CD14-positive monocyte (primary cell): ENCODE results near the gene DNAH3. TPM values are rescaled to one million over a fixed set of nuclear protein-coding genes. Genes with fewer than 3 reads are reported as not detected.

Source experiments
- DNase-seq, 3 donors: peaks; one replicate each; pipeline ENCODE4 v3.0.0-alpha.2; 2011 to 2022
- H2AFZ ChIP-seq: 2 replicates; pipeline ENCODE4 v1.6.0; 2012; ENCODE audit warnings: mild to moderate bottlenecking, low read depth, low read length, inconsistent platforms; ENCODE audit not compliant: insufficient read depth, poor library complexity, severe bottlenecking
- H3K27ac ChIP-seq, 2 donors: 1 replicate in 1 of 2; 2 replicates in 1 of 2; pipeline ENCODE4 v1.5.1; 2012 to 2013; ENCODE audit warnings: low read length in 2 of 2, control low read depth in 1 of 2, inconsistent platforms in 1 of 2, low read depth in 1 of 2, mild to moderate bottlenecking in 1 of 2
- H3K27me3 ChIP-seq, 2 donors: one replicate each; pipeline versions ENCODE4 v1.6.0 to v1.6.1; 2011 to 2013; ENCODE audit warnings: low read length in 2 of 2; ENCODE audit not compliant: control insufficient read depth in 2 of 2, insufficient read depth in 2 of 2
- H3K36me3 ChIP-seq, 2 donors: replicated peaks in 1 of 2; 1 replicate in 1 of 2; 2 replicates in 1 of 2; pipeline versions ENCODE4 v1.5.1 to v1.6.1; 2012 to 2013; ENCODE audit warnings: low read length in 2 of 2, control low read depth in 1 of 2, inconsistent platforms in 1 of 2, mild to moderate bottlenecking in 1 of 2; ENCODE audit not compliant: insufficient read depth in 2 of 2, control insufficient read depth in 1 of 2
- H3K4me1 ChIP-seq, 2 donors: 1 replicate in 1 of 2; 2 replicates in 1 of 2; pipeline versions ENCODE4 v1.5.1 to v1.6.1; 2012 to 2013; ENCODE audit warnings: low read length in 2 of 2, control low read depth in 1 of 2, inconsistent platforms in 1 of 2, mild to moderate bottlenecking in 1 of 2, moderate library complexity in 1 of 2; ENCODE audit not compliant: insufficient read depth in 2 of 2, control insufficient read depth in 1 of 2
- H3K4me2 ChIP-seq: replicated peaks from 2 replicates; pipeline ENCODE3; 2012; ENCODE audit warnings: low read length, moderate library complexity, mild to moderate bottlenecking; ENCODE audit not compliant: poor library complexity, severe bottlenecking; ENCODE audit errors: extremely low read depth
- H3K4me3 ChIP-seq, 3 experiments: fragments of 200-600 bp in 1 of 3; sonication (generic) in 1 of 3; replicated peaks in 1 of 3; 1 replicate in 2 of 3; 2 replicates in 1 of 3; pipeline ENCODE4 v1.5.1; 2011 to 2013; ENCODE audit warnings: low read length in 3 of 3, mild to moderate bottlenecking in 3 of 3, control low read depth in 2 of 3, low read depth in 2 of 3, inconsistent platforms in 1 of 3, moderate library complexity in 1 of 3
- H3K79me2 ChIP-seq: 2 replicates; pipeline ENCODE4 v1.6.0; 2012; ENCODE audit warnings: mild to moderate bottlenecking, control low read depth, inconsistent platforms, low read length, moderate library complexity; ENCODE audit not compliant: insufficient read depth
- H3K9ac ChIP-seq: 2 replicates; pipeline ENCODE4 v1.6.0; 2017; ENCODE audit warnings: low read length, mild to moderate bottlenecking; ENCODE audit not compliant: insufficient read depth, poor library complexity, severe bottlenecking
- H3K9me3 ChIP-seq, 2 donors: replicated peaks in 1 of 2; 1 replicate in 1 of 2; 2 replicates in 1 of 2; pipeline versions ENCODE4 v1.5.1 to v1.6.1; 2012 to 2013; ENCODE audit warnings: low read length in 2 of 2, control low read depth in 1 of 2; ENCODE audit not compliant: control insufficient read depth in 1 of 2, insufficient read depth in 1 of 2
- H4K20me1 ChIP-seq: 2 replicates; pipeline ENCODE4 v1.6.0; 2012; ENCODE audit warnings: mild to moderate bottlenecking, low read length, control low read depth, moderate library complexity; ENCODE audit not compliant: insufficient read depth
- H3K27ac Mint-ChIP-seq, 7 donors: one replicate each; pipeline ENCODE4 v1.8.0; 2020; ENCODE audit warnings: mild to moderate bottlenecking in 7 of 7, mixed read lengths in 7 of 7, moderate library complexity in 6 of 7, inconsistent platforms in 2 of 7
- H3K27me3 Mint-ChIP-seq, 3 donors: one replicate each; pipeline ENCODE4 v1.8.0; 2021 to 2022; ENCODE audit warnings: low read depth in 3 of 3, mild to moderate bottlenecking in 3 of 3, mixed read lengths in 3 of 3, moderate library complexity in 3 of 3, inconsistent platforms in 1 of 3
- H3K36me3 Mint-ChIP-seq, 2 donors: one replicate each; pipeline ENCODE4 v1.8.0; 2020; ENCODE audit warnings: mixed read lengths in 2 of 2, inconsistent platforms in 1 of 2, mild to moderate bottlenecking in 1 of 2
- H3K4me1 Mint-ChIP-seq: one replicate; pipeline ENCODE4 v1.8.0; 2020; ENCODE audit warnings: mild to moderate bottlenecking, mixed read lengths
- H3K4me3 Mint-ChIP-seq, 2 donors: one replicate each; pipeline ENCODE4 v1.8.0; 2020; ENCODE audit warnings: mild to moderate bottlenecking in 2 of 2, mixed read lengths in 2 of 2, moderate library complexity in 1 of 2
- H3K9me3 Mint-ChIP-seq, 7 donors: one replicate each; pipeline ENCODE4 v1.8.0; 2020 to 2022; ENCODE audit warnings: mixed read lengths in 7 of 7, mild to moderate bottlenecking in 6 of 7, moderate library complexity in 6 of 7, inconsistent platforms in 2 of 7
- CTCF ChIP-seq: fragments of 200-600 bp; IDR thresholded peaks from one replicate; pipeline ENCODE4 v1.8.0; 2022; ENCODE audit warnings: antibody characterized with exemption, mild to moderate bottlenecking
- WGBS: methylation state at CpG from one replicate; pipeline ENCODE4 v1.1.5; 2013; ENCODE audit warnings: missing lambda C conversion rate; ENCODE audit not compliant: insufficient coverage; 5-methylcytosine and 5-hydroxymethylcytosine counted together
- intact Hi-C, 2 donors: fragments of 100-400 bp; cut with micrococcal nuclease; formaldehyde crosslinking; loops; one replicate each; pipeline versions ENCODE4 v1.15.0 to v1.15.1; 2023
- polyA plus RNA-seq, 3 donors: library from polyadenylated mRNA; depleted of rRNA in 1 of 3; unstranded in 2 of 3; stranded (reverse) in 1 of 3; fragments of 300-500 nt in 2 of 3; fragments of >200 nt in 1 of 3; fragmentation: Illumina TruSeq in 2 of 3; gene quantifications; 1 replicate in 2 of 3; 2 replicates in 1 of 3; pipeline ENCODE4 v1.2.3, GENCODE V29; 2012 to 2021

Gene DNAH3
- polyA plus RNA-seq, 3 donors = not detected

GRCh38 chr16:20928774-20929411 is 221.8 kb downstream of the DNAH3 start:
- Mint-ChIP-seq H3K9me3 (no peaks in the 10 kb centered on the region), H3K4me3 (no peak overlapping the region), H3K4me1 (no peaks in the 10 kb centered on the region), H3K27me3 (peaks cover 0 to 2% (median 1%) of the 10 kb centered on the region in 3 donors), H3K36me3 (peaks cover 2 to 5% of the 10 kb centered on the region in 2 donors), H3K27ac (no peak overlapping the region)
- Histone ChIP-seq H3K9me3 (no peaks in the 10 kb centered on the region), H3K4me2 (no peak overlapping the region), H3K4me1 (no peaks in the 10 kb centered on the region), H4K20me1 (no peaks in the 10 kb centered on the region), H3K4me3 (no peak overlapping the region), H3K36me3 (peaks cover 0 to 10% of the 10 kb centered on the region in 2 donors), H3K27ac (no peak overlapping the region), H3K79me2 (no peaks in the 10 kb centered on the region), H2AFZ (no peak overlapping the region), H3K27me3 (no peaks in the 10 kb centered on the region), H3K9ac (no peak overlapping the region)
- intact Hi-C loops = no loop called here
- DNase-seq = no peak
- WGBS = 100% methylated on average over 3 of the region's 5 CpGs
- TF ChIP-seq CTCF = no peak

- H3K79me2 ChIP-seq = no peaks in the 10 kb centered on the region
- Mint-ChIP-seq H3K36me3 (peaks cover 2 to 5% of the 10 kb centered on the region in 2 donors), H3K27ac (no peak overlapping the region), H3K4me3 (no peak overlapping the region), H3K9me3 (no peaks in the 10 kb centered on the region), H3K4me1 (no peaks in the 10 kb centered on the region), H3K27me3 (peaks cover 0 to 1% (median 0%) of the 10 kb centered on the region in 3 donors)
- H3K4me1 ChIP-seq = no peaks in the 10 kb centered on the region
- intact Hi-C loops = no loop called here
- no peak overlapping the region for H2AFZ ChIP-seq
- no peak overlapping the region for H3K9ac ChIP-seq
- 100% methylated on average over 1 of the region's 1 CpG for WGBS
- no peak for TF ChIP-seq CTCF
- peaks cover 0 to 13% of the 10 kb centered on the region in 2 donors for H3K36me3 ChIP-seq
- H3K4me3 ChIP-seq = no peak overlapping the region
- no peaks in the 10 kb centered on the region for H3K9me3 ChIP-seq
- no peaks in the 10 kb centered on the region for H3K27me3 ChIP-seq
- no peak overlapping the region for H3K4me2 ChIP-seq
- no peaks in the 10 kb centered on the region for H4K20me1 ChIP-seq
- H3K27ac ChIP-seq = no peak overlapping the region
- DNase-seq = no peak
These were observed 224.9 kb downstream of the DNAH3 start for GRCh38 chr16:20925751-20926150.
